GM12872 (cell line): ENCODE measurements around the gene CYTH1.

Source experiments
- CTCF ChIP-seq: IDR thresholded peaks from 3 replicates; pipeline ENCODE4 v1.5.1; 2011; ENCODE audit warnings: low read depth, mild to moderate bottlenecking, low read length, moderate library complexity; ENCODE audit not compliant: insufficient read depth

CYTH1 gene

GRCh38 chr17:78674595-78675315, 107.3 kb downstream of the CYTH1 start:
- 0 out of 3 replicates have a peak, but pooled peaks have one; percentile 15 for TF ChIP-seq CTCF

DNA sequence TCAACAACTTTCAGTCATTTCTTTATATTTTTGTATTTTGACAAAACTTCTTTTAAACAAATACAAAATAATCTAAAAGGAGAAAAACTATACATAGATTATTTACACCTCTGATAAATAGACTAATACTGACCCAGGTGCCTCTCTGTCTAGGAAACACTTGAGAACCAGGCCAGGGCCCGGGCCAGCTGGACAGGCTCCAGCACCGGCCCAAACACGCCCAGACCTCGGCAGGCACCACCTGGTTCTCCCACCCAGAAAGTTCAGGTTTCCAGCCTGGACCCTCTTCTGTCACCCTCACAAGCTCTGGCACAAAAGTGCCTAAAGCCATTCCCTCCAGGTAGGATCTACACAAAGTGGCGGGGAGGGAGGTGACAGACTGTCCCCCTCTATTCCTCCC, 107.9 kb downstream of the CYTH1 start:
- no peak for TF ChIP-seq CTCF

GRCh38 chr17:78673395-78673794, 108.7 kb downstream of the CYTH1 start:
- no peak for TF ChIP-seq CTCF

GRCh38 chr17:78672871-78673371, 109.2 kb downstream of the CYTH1 start:
- no peak for TF ChIP-seq CTCF

GRCh38 chr17:78672005-78672404, 110.1 kb downstream of the CYTH1 start:
- no peak for TF ChIP-seq CTCF

DNA sequence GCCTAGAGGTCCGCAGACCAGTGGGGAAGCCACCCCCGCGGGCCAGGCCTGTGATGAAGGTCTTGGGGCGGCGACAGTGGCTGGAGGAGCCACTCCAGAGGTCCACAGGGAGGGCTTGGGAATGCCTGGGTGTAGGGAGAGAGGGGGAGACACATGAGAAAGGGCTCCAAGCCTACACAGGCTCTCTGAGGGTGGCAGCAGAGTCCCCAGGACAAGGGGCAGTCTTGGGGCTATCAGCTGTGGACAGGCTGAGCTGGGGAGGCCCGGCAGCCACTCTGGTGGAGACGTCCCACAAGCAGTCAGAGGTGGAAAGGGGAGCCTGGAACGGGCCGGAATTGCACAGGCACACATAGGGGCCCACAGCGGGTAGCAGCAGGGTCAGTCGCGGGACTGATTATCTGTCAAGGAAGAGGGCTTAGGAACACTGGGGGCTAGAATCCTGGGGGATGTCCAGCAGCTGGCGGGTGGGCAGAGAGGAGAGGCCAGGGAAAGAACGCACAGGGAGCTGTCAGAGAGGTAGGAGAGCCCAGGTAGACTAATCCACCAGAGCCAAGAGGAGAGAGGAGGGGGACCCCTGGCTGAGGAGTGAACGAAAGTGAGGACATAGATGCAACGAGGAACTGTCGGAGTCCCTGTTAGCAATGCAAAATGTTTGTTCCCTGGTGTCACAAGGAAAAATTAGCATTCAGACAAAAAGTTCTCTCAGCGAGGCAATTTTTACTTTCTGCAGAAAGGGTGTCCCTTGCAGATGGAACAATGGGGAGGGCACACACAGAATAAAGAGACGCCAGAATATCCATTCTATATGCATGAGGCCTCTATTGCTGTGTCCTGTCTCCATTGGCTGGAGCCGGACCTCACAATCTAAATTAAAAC, 111.0 kb downstream of the CYTH1 start:
- no peak for TF ChIP-seq CTCF

- no peak for TF ChIP-seq CTCF
These were observed 112.0 kb downstream of the CYTH1 start for GRCh38 chr17:78669975-78670518.
